Heart left ventricle (tissue), 16 donors: ENCODE data around the gene PTPRK. TPM values are rescaled to one million over a fixed set of nuclear protein-coding genes. Genes with fewer than 3 reads are reported as not detected.

Source experiments
- ATAC-seq, 4 donors: fragments of 200-7000 bp; cut with Tn5 transposase; one replicate each; pipeline ENCODE4 v1.9.1; 2020 to 2022; ENCODE audit warnings: moderate library complexity in 4 of 4, mild to moderate bottlenecking in 3 of 4, moderate number of reproducible peaks in 1 of 4
- DNase-seq, 5 donors: peaks; one replicate each; pipeline ENCODE4 v3.0.0-alpha.2; 2020
- H3K27ac ChIP-seq, 12 donors: fragments of 200-600 bp; sonication (generic) in 4 of 12; one replicate each; pipeline versions ENCODE4 v1.5.0 to v1.8.0; 2016 to 2022; ENCODE audit warnings: mild to moderate bottlenecking in 2 of 12
- H3K27me3 ChIP-seq, 9 donors: fragments of 200-600 bp; sonication (generic) in 2 of 9; one replicate each; pipeline versions ENCODE4 v1.5.1 to v1.8.0; 2016 to 2022; ENCODE audit warnings: mild to moderate bottlenecking in 3 of 9
- H3K36me3 ChIP-seq, 9 donors: fragments of 200-600 bp; sonication (generic) in 2 of 9; one replicate each; pipeline versions ENCODE4 v1.5.0 to v1.8.0; 2018 to 2022; ENCODE audit warnings: mild to moderate bottlenecking in 2 of 9
- H3K4me1 ChIP-seq, 12 donors: fragments of 200-600 bp; sonication (generic) in 4 of 12; one replicate each; pipeline versions ENCODE4 v1.5.0 to v1.8.0; 2016 to 2022; ENCODE audit warnings: mild to moderate bottlenecking in 3 of 12
- H3K4me3 ChIP-seq, 12 donors: fragments of 200-600 bp; sonication (generic) in 4 of 12; one replicate each; pipeline versions ENCODE4 v1.5.0 to v1.8.0; 2017 to 2022; ENCODE audit warnings: mild to moderate bottlenecking in 9 of 12, moderate library complexity in 4 of 12
- H3K9me3 ChIP-seq, 12 donors: fragments of 200-600 bp; sonication (generic) in 4 of 12; one replicate each; pipeline versions ENCODE4 v1.5.0 to v1.8.0; 2016 to 2022; ENCODE audit warnings: mild to moderate bottlenecking in 1 of 12
- CTCF ChIP-seq, 12 donors: fragments of 200-600 bp; sonication (generic) in 4 of 12; IDR thresholded peaks; one replicate each; pipeline versions ENCODE4 v1.5.0 to v1.8.0; 2018 to 2022; ENCODE audit warnings: antibody characterized with exemption in 12 of 12, mild to moderate bottlenecking in 5 of 12
- POLR2A ChIP-seq, 2 donors: fragments of 450-650 bp; IDR thresholded peaks; one replicate each; pipeline ENCODE4 v1.6.1; 2017; ENCODE audit warnings: antibody characterized with exemption in 2 of 2, mild to moderate bottlenecking in 2 of 2, moderate library complexity in 2 of 2
- WGBS, 4 donors: extraction: QIAGEN DNeasy Blood & Tissue Kit in 2 of 4; methylation state at CpG; one replicate each; pipeline versions ENCODE4 v1.1.5 to v1.1.7; 2013 to 2018; 5-methylcytosine and 5-hydroxymethylcytosine counted together
- intact Hi-C, 10 donors: fragments of 100-400 bp; cut with DNase I; formaldehyde crosslinking; loops; one replicate each; pipeline versions ENCODE4 v1.11.1 to v1.14.2; 2022
- polyA plus RNA-seq, 2 donors: library from polyadenylated mRNA; stranded (reverse); fragments of 200-250 nt; gene quantifications; one replicate each; pipeline ENCODE4 v1.2.3, GENCODE V29; 2013
- total RNA-seq, 9 donors: library from RNA; depleted of rRNA in 2 of 9; stranded (reverse); fragments of >200 nt in 2 of 9; fragmentation: NEBNext Ultra II Directional in 3 of 9; extraction: Animal tissue kit (Norgen Biotek cat#: 25700) in 3 of 9; gene quantifications; one replicate each; pipeline versions ENCODE4 v1.1.0 to v1.2.4, GENCODE V29; 2016 to 2023
- donor health status: ischemic (EF 13 %, LVEDD 7.1; RV severe dilation, severe dysfunction).
- donor health status: healthy with polysubstance abuse.
- donor health status: DM: no; HTN: yes; CAD: no.
- donor health status: DM: no; HTN: no; CAD: no.
- donor health status: ischemic (EF 25% LVEDD 6.9; RV normal size, moderate dysfunction).
- donor health status: ischemic (EF 25% LVEDD 5.7; RV mildly dilated, moderate dysfunction).
- donor health status: healthy.
- donor health status: DM: yes; HTN: yes; CAD: no.
- donor health status: ischemic (EF 35%, LVEDD 5.7; RV mildly dilated, moderate dysfunction).
- donor health status: nonischemic (EF 11% LVEDD 7.7; RV severe dilation, severe dysfunction).
- donor health status: DM: yes; HTN: yes; CAD: no.
- donor health status: PGD.
- donor health status: ischemic (EF 29% LVEDD 5.4; RV normal size, mild dysfunction).
- donor health status: nonischemic (EF 23%, LVEDD 6.1; RV moderate dilation, normal function).

Gene PTPRK
- total and polyA plus RNA-seq, 11 donors: 5.4 to 50.8 (median 38.5) TPM

DNA sequence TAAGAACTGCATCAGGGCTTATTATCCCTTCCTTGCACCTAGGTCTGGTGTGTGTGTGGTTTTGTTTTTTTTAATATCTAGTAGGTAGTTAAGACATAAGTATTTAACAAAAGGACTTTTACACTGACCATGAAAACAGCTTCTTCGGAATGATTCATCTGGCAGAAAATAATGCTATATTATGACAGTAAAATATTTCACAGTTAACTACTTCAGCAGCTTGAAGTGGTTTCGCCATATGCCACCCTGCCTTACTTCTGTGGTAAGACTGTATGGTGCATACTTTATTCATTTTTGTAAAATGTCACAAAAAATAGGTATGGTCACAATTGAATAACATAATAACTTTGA is 858 bp upstream of the PTPRK start:
- Histone ChIP-seq H3K27ac (peak overlapping the region; percentile 87 to 98 (median 94)), H3K27me3 (peaks cover 0 to 48% (median 0%) of the 10 kb centered on the region in 9 donors), H3K9me3 (no peaks in the 10 kb centered on the region), H3K4me1 (peaks cover 0 to 27% (median 17%) of the 10 kb centered on the region in 12 donors), H3K36me3 (no peaks in the 10 kb centered on the region), H3K4me3 (peak overlapping the region; percentile 60 to 91 (median 87))
- no peak for TF ChIP-seq CTCF (IDR thresholded peaks at IDR 0.05)
- no peak for TF ChIP-seq POLR2A (IDR thresholded peaks at IDR 0.05)
- 41 to 58% (median 46%) methylated on average over 2 of the region's 2 CpGs for WGBS, 4 donors
- ATAC-seq (no peak), DNase-seq (no peak)
- intact Hi-C loops: loop anchor here in 6 of 10 donors (5.0 to 10.0 kb wide), 4 partner anchors 204 to 666 kb away; no protein-coding TSS in a partner anchor

DNA sequence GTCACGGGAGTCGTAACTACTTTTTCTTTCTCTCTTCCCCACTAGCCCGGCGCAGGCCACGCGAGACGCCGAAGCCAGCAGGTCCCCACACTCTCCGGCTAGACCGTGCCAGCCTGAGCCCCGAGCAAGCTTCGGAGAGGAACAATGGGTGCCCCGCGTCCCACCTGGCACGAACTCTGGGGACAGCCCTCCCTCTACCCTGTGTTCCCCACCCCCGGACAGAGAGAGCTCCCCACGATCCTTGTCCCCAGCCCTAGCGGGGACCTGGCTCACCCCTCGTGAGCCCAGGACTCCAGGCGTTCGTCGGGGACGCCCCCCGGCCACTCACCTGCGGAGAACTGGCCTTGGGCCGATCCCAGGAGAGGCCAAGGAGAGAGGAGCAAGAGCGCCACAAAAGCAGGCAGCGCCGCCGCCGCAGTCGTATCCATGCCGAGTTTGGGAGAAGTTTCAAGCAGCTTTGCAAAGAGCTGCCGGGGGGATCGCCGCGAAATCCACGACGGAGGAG is 416 bp downstream of the PTPRK start:
- ATAC-seq: peak; percentile 53 to 63 (median 62)
- peak overlapping the region; percentile 60 to 91 (median 87) for H3K4me3 ChIP-seq
- no peaks in the 10 kb centered on the region for H3K9me3 ChIP-seq
- intact Hi-C loops: loop anchor here in 8 of 10 donors (2.0 to 10.0 kb wide), 12 partner anchors 25 to 665 kb away; no protein-coding TSS in a partner anchor
- DNase-seq: peak in 2 of 5 donors; percentile 65 to 79
- peaks cover 0 to 40% (median 28%) of the 10 kb centered on the region in 12 donors for H3K4me1 ChIP-seq
- TF ChIP-seq POLR2A (IDR thresholded peaks at IDR 0.05) (no peak), CTCF (IDR thresholded peaks at IDR 0.05) (no peak)
- H3K27ac ChIP-seq: peak overlapping the region; percentile 87 to 98 (median 94)
- peaks cover 0 to 48% (median 0%) of the 10 kb centered on the region in 9 donors for H3K27me3 ChIP-seq
- no peaks in the 10 kb centered on the region for H3K36me3 ChIP-seq
- WGBS, 4 donors: 0 to 1% (median 0%) methylated on average over 16 to 39 of the region's 39 CpGs

GRCh38 chr6:128519132-128519930 is 1.1 kb downstream of the PTPRK start:
- Histone ChIP-seq H3K4me3 (peak overlapping the region; percentile 60 to 91 (median 87)), H3K4me1 (peaks cover 0 to 46% (median 30%) of the 10 kb centered on the region in 12 donors), H3K9me3 (no peaks in the 10 kb centered on the region), H3K27ac (peak overlapping the region; percentile 87 to 98 (median 94)), H3K36me3 (no peaks in the 10 kb centered on the region), H3K27me3 (peaks cover 0 to 48% (median 0%) of the 10 kb centered on the region in 9 donors)
- TF ChIP-seq CTCF (IDR thresholded peaks at IDR 0.05) (peak in 7 of 12 donors; percentile 5 to 41 (median 17)), POLR2A (IDR thresholded peaks at IDR 0.05) (no peak)
- ATAC-seq (peak; percentile 28 to 58 (median 48)), DNase-seq (peak; percentile 45 to 69 (median 50))
- intact Hi-C loops: loop anchor here in 7 of 10 donors (2.0 to 10.0 kb wide), 10 partner anchors 25 to 455 kb away; no protein-coding TSS in a partner anchor
- 0 to 5% (median 1%) methylated on average over 28 to 46 of the region's 46 CpGs for WGBS, 4 donors
